BLaER1 treated with 17β-estradiol and CSF1 and Interleukin-3, amounts not matched to agents 10 nM and 100 nM (cell line): ENCODE data around the gene AQP4.

Source experiments
- H3K27ac ChIP-seq, 11 experiments: shearing (Covaris generic); formaldehyde crosslinking; 2 replicates each; pipeline ENCODE4 v1.8.1; 2022
- H3K27me3 ChIP-seq, 11 experiments: shearing (Covaris generic); formaldehyde crosslinking; 2 replicates each; pipeline ENCODE4 v1.8.1; 2022
- H3K36me3 ChIP-seq, 11 experiments: shearing (Covaris generic); formaldehyde crosslinking; 2 replicates each; pipeline ENCODE4 v1.8.1; 2022
- H3K4me1 ChIP-seq, 10 experiments: shearing (Covaris generic); formaldehyde crosslinking; 2 replicates each; pipeline ENCODE4 v1.8.1; 2022
- H3K4me2 ChIP-seq, 11 experiments: shearing (Covaris generic); formaldehyde crosslinking; 2 replicates each; pipeline ENCODE4 v1.8.1; 2022
- H3K4me3 ChIP-seq, 10 experiments: shearing (Covaris generic); formaldehyde crosslinking; 2 replicates each; pipeline ENCODE4 v1.8.1; 2022
- H3K9ac ChIP-seq, 11 experiments: shearing (Covaris generic); formaldehyde crosslinking; 2 replicates each; pipeline ENCODE4 v1.8.1; 2022
- H3K9me3 ChIP-seq, 11 experiments: shearing (Covaris generic); formaldehyde crosslinking; replicated peaks in 1 of 11; 2 replicates each; pipeline ENCODE4 v1.8.1; 2022
- H4K20me1 ChIP-seq, 11 experiments: shearing (Covaris generic); formaldehyde crosslinking; 2 replicates each; pipeline ENCODE4 v1.8.1; 2022
- Cebpa-rat ChIP-seq, 11 experiments: shearing (Covaris generic); IDR thresholded peaks; 2 replicates each; pipeline ENCODE4 v1.8.1; 2022

Gene AQP4

GRCh38 chr18:26819046-26819445, 46.5 kb downstream of the AQP4 start:
- TF ChIP-seq Cebpa-rat (IDR thresholded peaks at IDR 0.05): no peak
- Histone ChIP-seq H3K4me1 (peaks cover 0 to 5% (median 0%) of the 10 kb centered on the region in 10 experiments; a peak in 1 of 20 replicates), H3K9me3 (peaks cover 21 to 31% (median 25%) of the 10 kb centered on the region in 11 experiments), H4K20me1 (no peaks in the 10 kb centered on the region), H3K36me3 (no peaks in the 10 kb centered on the region; a peak in 2 of 22 replicates), H3K27ac (no peak overlapping the region), H3K4me3 (no peak overlapping the region), H3K4me2 (no peak overlapping the region), H3K27me3 (no peaks in the 10 kb centered on the region), H3K9ac (no peak overlapping the region)

GRCh38 chr18:26818461-26818860, 47.0 kb downstream of the AQP4 start:
- Histone ChIP-seq H3K4me3 (no peak overlapping the region), H3K4me1 (0 out of 20 replicates have a peak, but pooled peaks cover 0 to under 1% (median 0%) of the 10 kb centered on the region in 10 experiments), H3K27me3 (no peaks in the 10 kb centered on the region), H4K20me1 (no peaks in the 10 kb centered on the region), H3K4me2 (no peak overlapping the region), H3K9ac (no peak overlapping the region), H3K9me3 (peaks cover 21 to 31% (median 25%) of the 10 kb centered on the region in 11 experiments), H3K36me3 (no peaks in the 10 kb centered on the region; a peak in 2 of 22 replicates), H3K27ac (no peak overlapping the region)
- no peak for TF ChIP-seq Cebpa-rat (IDR thresholded peaks at IDR 0.05)

GRCh38 chr18:26813043-26813442, 52.5 kb downstream of the AQP4 start:
- Histone ChIP-seq H3K4me3 (no peak overlapping the region), H3K9ac (no peak overlapping the region), H3K4me1 (peaks cover 0 to 19% (median 0%) of the 10 kb centered on the region in 10 experiments; a peak in 5 of 20 replicates), H3K9me3 (peaks cover 4 to 13% (median 9%) of the 10 kb centered on the region in 11 experiments; a peak in 18 of 22 replicates), H3K27me3 (no peaks in the 10 kb centered on the region), H3K4me2 (no peak overlapping the region), H4K20me1 (no peaks in the 10 kb centered on the region), H3K27ac (no peak overlapping the region), H3K36me3 (no peaks in the 10 kb centered on the region)
- no peak for TF ChIP-seq Cebpa-rat (IDR thresholded peaks at IDR 0.05)

- no peak for TF ChIP-seq Cebpa-rat (IDR thresholded peaks at IDR 0.05)
These were observed 53.0 kb downstream of the AQP4 start for GRCh38 chr18:26812462-26812861.

GRCh38 chr18:26809346-26809745, 56.2 kb downstream of the AQP4 start:
- H3K9ac ChIP-seq: no peak overlapping the region
- peak overlapping the region in 3 of 11 experiments; percentile 27 to 40 (median 35); a peak in 5 of 22 replicates for H3K4me2 ChIP-seq
- H3K4me1 ChIP-seq: peaks cover 0 to 19% (median 0%) of the 10 kb centered on the region in 10 experiments; a peak in 5 of 20 replicates
- H3K4me3 ChIP-seq: no peak overlapping the region
- no peak for TF ChIP-seq Cebpa-rat (IDR thresholded peaks at IDR 0.05)
- H4K20me1 ChIP-seq: no peaks in the 10 kb centered on the region
- H3K27me3 ChIP-seq: no peaks in the 10 kb centered on the region
- no peaks in the 10 kb centered on the region; a peak in 1 of 22 replicates for H3K9me3 ChIP-seq
- no peaks in the 10 kb centered on the region for H3K36me3 ChIP-seq
- no peak overlapping the region for H3K27ac ChIP-seq

More at GRCh38 chr18:26812462-26812861, 53.0 kb downstream of the AQP4 start:
- Histone ChIP-seq H3K4me2 (no peak overlapping the region), H3K9ac (no peak overlapping the region), H3K27me3 (no peaks in the 10 kb centered on the region), H4K20me1 (no peaks in the 10 kb centered on the region), H3K4me1 (peaks cover 0 to 19% (median 0%) of the 10 kb centered on the region in 10 experiments; a peak in 5 of 20 replicates), H3K36me3 (no peaks in the 10 kb centered on the region), H3K9me3 (peaks cover 0 to 7% (median 6%) of the 10 kb centered on the region in 11 experiments; a peak in 8 of 22 replicates), H3K4me3 (no peak overlapping the region), H3K27ac (no peak overlapping the region)

- H3K36me3 ChIP-seq: no peaks in the 10 kb centered on the region
- TF ChIP-seq Cebpa-rat (IDR thresholded peaks at IDR 0.05): no peak
- H3K4me2 ChIP-seq: no peak overlapping the region
- H3K27me3 ChIP-seq: no peaks in the 10 kb centered on the region
- no peak overlapping the region for H3K9ac ChIP-seq
- no peaks in the 10 kb centered on the region; a peak in 1 of 22 replicates for H3K9me3 ChIP-seq
- H3K4me1 ChIP-seq: peaks cover 0 to 19% (median 0%) of the 10 kb centered on the region in 10 experiments; a peak in 5 of 20 replicates
- no peak overlapping the region for H3K27ac ChIP-seq
- no peaks in the 10 kb centered on the region for H4K20me1 ChIP-seq
- H3K4me3 ChIP-seq: no peak overlapping the region
These were observed 59.3 kb downstream of the AQP4 start for GRCh38 chr18:26806224-26806623.

- H3K36me3 ChIP-seq: no peaks in the 10 kb centered on the region
- H3K4me1 ChIP-seq: peaks cover 0 to 13% (median 0%) of the 10 kb centered on the region in 10 experiments; a peak in 5 of 20 replicates
- no peaks in the 10 kb centered on the region for H4K20me1 ChIP-seq
- no peak overlapping the region for H3K27ac ChIP-seq
- no peak overlapping the region for H3K4me2 ChIP-seq
- H3K9ac ChIP-seq: no peak overlapping the region
- H3K4me3 ChIP-seq: no peak overlapping the region
- H3K27me3 ChIP-seq: no peaks in the 10 kb centered on the region
- TF ChIP-seq Cebpa-rat (IDR thresholded peaks at IDR 0.05): no peak
- H3K9me3 ChIP-seq: peaks cover 0 to 12% (median 8%) of the 10 kb centered on the region in 11 experiments; a peak in 14 of 22 replicates
These were observed 61.0 kb downstream of the AQP4 start for GRCh38 chr18:26804519-26804918.

- Histone ChIP-seq H3K27ac (no peak overlapping the region), H3K27me3 (no peaks in the 10 kb centered on the region), H4K20me1 (no peaks in the 10 kb centered on the region), H3K4me1 (peaks cover 0 to 4% (median 0%) of the 10 kb centered on the region in 10 experiments; a peak in 2 of 20 replicates), H3K9me3 (peaks cover 0 to 20% (median 12%) of the 10 kb centered on the region in 11 experiments; a peak in 14 of 22 replicates), H3K4me3 (no peak overlapping the region), H3K9ac (no peak overlapping the region), H3K36me3 (no peaks in the 10 kb centered on the region), H3K4me2 (no peak overlapping the region)
- no peak for TF ChIP-seq Cebpa-rat (IDR thresholded peaks at IDR 0.05)
These were observed 61.9 kb downstream of the AQP4 start for GRCh38 chr18:26803643-26804042.

GRCh38 chr18:26802330-26803200, 62.9 kb downstream of the AQP4 start:
- no peak overlapping the region for H3K9ac ChIP-seq
- no peak overlapping the region for H3K4me2 ChIP-seq

More at GRCh38 chr18:26802330-26803200, 62.9 kb downstream of the AQP4 start:
- no peaks in the 10 kb centered on the region for H3K36me3 ChIP-seq
- H3K4me1 ChIP-seq: no peaks in the 10 kb centered on the region
- H3K4me3 ChIP-seq: no peak overlapping the region
- peaks cover 0 to 21% (median 12%) of the 10 kb centered on the region in 11 experiments; a peak in 14 of 22 replicates for H3K9me3 ChIP-seq
- H4K20me1 ChIP-seq: no peaks in the 10 kb centered on the region
- no peaks in the 10 kb centered on the region for H3K27me3 ChIP-seq
- no peak overlapping the region for H3K27ac ChIP-seq
- TF ChIP-seq Cebpa-rat (IDR thresholded peaks at IDR 0.05): no peak
